GM12801 (cell line): ENCODE measurements around the gene PPP1R9A.

Experiments used
- CTCF ChIP-seq: IDR thresholded peaks from one replicate; pipeline ENCODE4 v1.5.1; 2011; ENCODE audit warnings: control low read depth; ENCODE audit not compliant: insufficient read length; ENCODE audit errors: extremely low read depth

PPP1R9A gene

GRCh38 chr7:95105627-95106026 lies 198.2 kb downstream of the PPP1R9A start:
- TF ChIP-seq CTCF = no peak

GRCh38 chr7:95106401-95106800 lies 199.0 kb downstream of the PPP1R9A start:
- no peak for TF ChIP-seq CTCF

- TF ChIP-seq CTCF = no peak
These were observed 203.3 kb downstream of the PPP1R9A start for GRCh38 chr7:95110707-95111106.

- no peak for TF ChIP-seq CTCF
These were observed 206.2 kb downstream of the PPP1R9A start for GRCh38 chr7:95113590-95113989.

- TF ChIP-seq CTCF = no peak
These were observed 218.8 kb downstream of the PPP1R9A start for GRCh38 chr7:95126053-95126709.

- TF ChIP-seq CTCF = no peak
These were observed 225.1 kb downstream of the PPP1R9A start for GRCh38 chr7:95132500-95132899.

GRCh38 chr7:95139922-95140321 lies 232.5 kb downstream of the PPP1R9A start:
- no peak for TF ChIP-seq CTCF
